CD14-positive monocyte (primary cell): Measurements from ENCODE around the gene HDGF. TPM values are rescaled to one million over a fixed set of nuclear protein-coding genes. Genes with fewer than 3 reads are reported as not detected.

Source experiments
- DNase-seq, 3 donors: peaks; one replicate each; pipeline ENCODE4 v3.0.0-alpha.2; 2011 to 2022
- H2AFZ ChIP-seq: 2 replicates; pipeline ENCODE4 v1.6.0; 2012; ENCODE audit warnings: mild to moderate bottlenecking, low read depth, low read length, inconsistent platforms; ENCODE audit not compliant: insufficient read depth, poor library complexity, severe bottlenecking
- H3K27ac ChIP-seq, 2 donors: 1 replicate in 1 of 2; 2 replicates in 1 of 2; pipeline ENCODE4 v1.5.1; 2012 to 2013; ENCODE audit warnings: low read length in 2 of 2, control low read depth in 1 of 2, inconsistent platforms in 1 of 2, low read depth in 1 of 2, mild to moderate bottlenecking in 1 of 2
- H3K27me3 ChIP-seq, 2 donors: one replicate each; pipeline versions ENCODE4 v1.6.0 to v1.6.1; 2011 to 2013; ENCODE audit warnings: low read length in 2 of 2; ENCODE audit not compliant: control insufficient read depth in 2 of 2, insufficient read depth in 2 of 2
- H3K36me3 ChIP-seq, 2 donors: replicated peaks in 1 of 2; 1 replicate in 1 of 2; 2 replicates in 1 of 2; pipeline versions ENCODE4 v1.5.1 to v1.6.1; 2012 to 2013; ENCODE audit warnings: low read length in 2 of 2, control low read depth in 1 of 2, inconsistent platforms in 1 of 2, mild to moderate bottlenecking in 1 of 2; ENCODE audit not compliant: insufficient read depth in 2 of 2, control insufficient read depth in 1 of 2
- H3K4me1 ChIP-seq, 2 donors: 1 replicate in 1 of 2; 2 replicates in 1 of 2; pipeline versions ENCODE4 v1.5.1 to v1.6.1; 2012 to 2013; ENCODE audit warnings: low read length in 2 of 2, control low read depth in 1 of 2, inconsistent platforms in 1 of 2, mild to moderate bottlenecking in 1 of 2, moderate library complexity in 1 of 2; ENCODE audit not compliant: insufficient read depth in 2 of 2, control insufficient read depth in 1 of 2
- H3K4me2 ChIP-seq: replicated peaks from 2 replicates; pipeline ENCODE3; 2012; ENCODE audit warnings: low read length, moderate library complexity, mild to moderate bottlenecking; ENCODE audit not compliant: poor library complexity, severe bottlenecking; ENCODE audit errors: extremely low read depth
- H3K4me3 ChIP-seq, 3 experiments: fragments of 200-600 bp in 1 of 3; sonication (generic) in 1 of 3; replicated peaks in 1 of 3; 1 replicate in 2 of 3; 2 replicates in 1 of 3; pipeline ENCODE4 v1.5.1; 2011 to 2013; ENCODE audit warnings: low read length in 3 of 3, mild to moderate bottlenecking in 3 of 3, control low read depth in 2 of 3, low read depth in 2 of 3, inconsistent platforms in 1 of 3, moderate library complexity in 1 of 3
- H3K79me2 ChIP-seq: 2 replicates; pipeline ENCODE4 v1.6.0; 2012; ENCODE audit warnings: mild to moderate bottlenecking, control low read depth, inconsistent platforms, low read length, moderate library complexity; ENCODE audit not compliant: insufficient read depth
- H3K9ac ChIP-seq: 2 replicates; pipeline ENCODE4 v1.6.0; 2017; ENCODE audit warnings: low read length, mild to moderate bottlenecking; ENCODE audit not compliant: insufficient read depth, poor library complexity, severe bottlenecking
- H3K9me3 ChIP-seq, 2 donors: replicated peaks in 1 of 2; 1 replicate in 1 of 2; 2 replicates in 1 of 2; pipeline versions ENCODE4 v1.5.1 to v1.6.1; 2012 to 2013; ENCODE audit warnings: low read length in 2 of 2, control low read depth in 1 of 2; ENCODE audit not compliant: control insufficient read depth in 1 of 2, insufficient read depth in 1 of 2
- H4K20me1 ChIP-seq: 2 replicates; pipeline ENCODE4 v1.6.0; 2012; ENCODE audit warnings: mild to moderate bottlenecking, low read length, control low read depth, moderate library complexity; ENCODE audit not compliant: insufficient read depth
- H3K27ac Mint-ChIP-seq, 7 donors: one replicate each; pipeline ENCODE4 v1.8.0; 2020; ENCODE audit warnings: mild to moderate bottlenecking in 7 of 7, mixed read lengths in 7 of 7, moderate library complexity in 6 of 7, inconsistent platforms in 2 of 7
- H3K27me3 Mint-ChIP-seq, 3 donors: one replicate each; pipeline ENCODE4 v1.8.0; 2021 to 2022; ENCODE audit warnings: low read depth in 3 of 3, mild to moderate bottlenecking in 3 of 3, mixed read lengths in 3 of 3, moderate library complexity in 3 of 3, inconsistent platforms in 1 of 3
- H3K36me3 Mint-ChIP-seq, 2 donors: one replicate each; pipeline ENCODE4 v1.8.0; 2020; ENCODE audit warnings: mixed read lengths in 2 of 2, inconsistent platforms in 1 of 2, mild to moderate bottlenecking in 1 of 2
- H3K4me1 Mint-ChIP-seq: one replicate; pipeline ENCODE4 v1.8.0; 2020; ENCODE audit warnings: mild to moderate bottlenecking, mixed read lengths
- H3K4me3 Mint-ChIP-seq, 2 donors: one replicate each; pipeline ENCODE4 v1.8.0; 2020; ENCODE audit warnings: mild to moderate bottlenecking in 2 of 2, mixed read lengths in 2 of 2, moderate library complexity in 1 of 2
- H3K9me3 Mint-ChIP-seq, 7 donors: one replicate each; pipeline ENCODE4 v1.8.0; 2020 to 2022; ENCODE audit warnings: mixed read lengths in 7 of 7, mild to moderate bottlenecking in 6 of 7, moderate library complexity in 6 of 7, inconsistent platforms in 2 of 7
- WGBS: methylation state at CpG from one replicate; pipeline ENCODE4 v1.1.5; 2013; ENCODE audit warnings: missing lambda C conversion rate; ENCODE audit not compliant: insufficient coverage; 5-methylcytosine and 5-hydroxymethylcytosine counted together
- intact Hi-C, 2 donors: fragments of 100-400 bp; cut with micrococcal nuclease; formaldehyde crosslinking; loops; one replicate each; pipeline versions ENCODE4 v1.15.0 to v1.15.1; 2023
- polyA plus RNA-seq, 3 donors: library from polyadenylated mRNA; depleted of rRNA in 1 of 3; unstranded in 2 of 3; stranded (reverse) in 1 of 3; fragments of 300-500 nt in 2 of 3; fragments of >200 nt in 1 of 3; fragmentation: Illumina TruSeq in 2 of 3; gene quantifications; 1 replicate in 2 of 3; 2 replicates in 1 of 3; pipeline ENCODE4 v1.2.3, GENCODE V29; 2012 to 2021
- TF ChIP-seq, protein P1 (sequence below): fragments of 200-600 bp; IDR thresholded peaks from one replicate; pipeline ENCODE4 v1.8.0; 2022; ENCODE audit warnings: antibody characterized with exemption, mild to moderate bottlenecking

Gene HDGF
- polyA plus RNA-seq, 3 donors = 23.9 to 92.4 (median 49.9) TPM

DNA sequence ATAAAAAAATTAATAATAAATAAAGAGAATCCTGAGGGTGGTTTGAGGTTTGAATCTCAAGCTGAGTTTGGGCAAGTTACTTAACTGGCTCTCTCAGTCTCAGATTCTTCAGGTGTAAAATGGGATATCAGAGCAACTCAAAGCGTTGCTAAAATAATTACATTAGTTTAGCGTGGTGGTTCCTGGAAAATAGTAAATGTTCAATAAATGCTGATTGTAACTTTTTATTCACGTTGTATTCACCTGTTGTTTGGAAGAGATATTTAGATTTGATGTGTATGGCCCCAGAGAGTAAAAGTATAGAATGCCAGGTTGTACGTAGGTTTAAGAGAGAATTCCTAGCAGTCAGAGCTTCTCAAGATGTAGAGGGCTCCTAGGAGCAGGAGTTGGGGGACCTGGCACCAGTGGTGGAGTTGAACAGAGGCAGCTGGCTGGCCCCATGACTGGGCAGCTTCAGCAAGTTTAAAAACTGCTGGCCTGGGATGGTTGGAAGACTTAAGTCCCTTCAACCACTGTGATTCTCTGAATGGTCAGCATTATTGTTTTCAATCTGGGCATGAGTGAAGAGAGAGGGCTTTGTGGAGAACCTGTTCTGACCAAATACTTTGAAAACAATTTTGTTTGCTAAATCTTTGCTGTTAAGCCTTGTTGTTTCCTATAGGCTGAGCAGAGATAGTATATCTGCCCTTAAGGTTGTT, 38.3 kb upstream of the HDGF start:
- peaks cover 14% of the 10 kb centered on the region for H4K20me1 ChIP-seq
- no peak for DNase-seq
- no peaks in the 10 kb centered on the region for H3K9me3 Mint-ChIP-seq
- no peak overlapping the region for H3K27ac ChIP-seq
- H3K36me3 Mint-ChIP-seq = peaks cover 74 to 93% of the 10 kb centered on the region in 2 donors
- TF ChIP-seq, protein P1, sequence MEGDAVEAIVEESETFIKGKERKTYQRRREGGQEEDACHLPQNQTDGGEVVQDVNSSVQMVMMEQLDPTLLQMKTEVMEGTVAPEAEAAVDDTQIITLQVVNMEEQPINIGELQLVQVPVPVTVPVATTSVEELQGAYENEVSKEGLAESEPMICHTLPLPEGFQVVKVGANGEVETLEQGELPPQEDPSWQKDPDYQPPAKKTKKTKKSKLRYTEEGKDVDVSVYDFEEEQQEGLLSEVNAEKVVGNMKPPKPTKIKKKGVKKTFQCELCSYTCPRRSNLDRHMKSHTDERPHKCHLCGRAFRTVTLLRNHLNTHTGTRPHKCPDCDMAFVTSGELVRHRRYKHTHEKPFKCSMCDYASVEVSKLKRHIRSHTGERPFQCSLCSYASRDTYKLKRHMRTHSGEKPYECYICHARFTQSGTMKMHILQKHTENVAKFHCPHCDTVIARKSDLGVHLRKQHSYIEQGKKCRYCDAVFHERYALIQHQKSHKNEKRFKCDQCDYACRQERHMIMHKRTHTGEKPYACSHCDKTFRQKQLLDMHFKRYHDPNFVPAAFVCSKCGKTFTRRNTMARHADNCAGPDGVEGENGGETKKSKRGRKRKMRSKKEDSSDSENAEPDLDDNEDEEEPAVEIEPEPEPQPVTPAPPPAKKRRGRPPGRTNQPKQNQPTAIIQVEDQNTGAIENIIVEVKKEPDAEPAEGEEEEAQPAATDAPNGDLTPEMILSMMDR = no peak
- H3K4me1 Mint-ChIP-seq = peaks cover 12% of the 10 kb centered on the region
- no peak overlapping the region for H3K4me3 ChIP-seq
- H3K4me1 ChIP-seq = peaks cover 3 to 4% of the 10 kb centered on the region in 2 donors
- H3K36me3 ChIP-seq = peaks cover 68 to 98% of the 10 kb centered on the region in 2 donors
- WGBS = 95% methylated on average over 4 of the region's 4 CpGs
- H3K4me3 Mint-ChIP-seq = no peak overlapping the region
- H3K9ac ChIP-seq = no peak overlapping the region
- H3K79me2 ChIP-seq = peaks cover 4% of the 10 kb centered on the region
- H3K27me3 Mint-ChIP-seq = no peaks in the 10 kb centered on the region
- intact Hi-C loops = loop anchor here in 1 of 2 donors (10.0 kb wide), 1 partner anchor 65 kb away; the partner anchor contains the start of gene INSRR
- H2AFZ ChIP-seq = no peak overlapping the region
- H3K27ac Mint-ChIP-seq = no peak overlapping the region
- H3K9me3 ChIP-seq = no peaks in the 10 kb centered on the region
- no peaks in the 10 kb centered on the region for H3K27me3 ChIP-seq
- H3K4me2 ChIP-seq = no peak overlapping the region

DNA sequence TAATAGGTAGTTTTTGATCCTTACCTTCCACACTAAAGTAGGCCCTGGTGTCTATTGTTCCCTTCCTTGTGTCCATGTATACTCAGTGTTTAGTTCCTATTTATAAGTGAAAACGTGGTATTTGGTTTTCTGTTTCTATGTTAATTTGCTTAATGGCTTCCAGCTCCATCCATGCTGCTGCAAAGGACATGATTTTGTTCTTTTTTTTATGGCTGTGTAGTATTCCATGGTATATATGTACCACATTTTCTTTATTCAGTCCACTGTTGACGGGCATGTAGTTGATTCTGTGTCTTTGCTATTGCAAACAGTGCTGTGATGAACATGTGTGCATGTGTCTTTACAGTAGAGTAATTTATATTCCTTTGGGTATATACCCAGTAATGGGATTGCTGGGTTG, 36.7 kb upstream of the HDGF start:
- H4K20me1 ChIP-seq = peaks cover 24% of the 10 kb centered on the region
- peaks cover 63 to 95% of the 10 kb centered on the region in 2 donors for H3K36me3 ChIP-seq
- H3K27ac Mint-ChIP-seq = no peak overlapping the region
- H3K4me1 Mint-ChIP-seq = peaks cover 12% of the 10 kb centered on the region
- no peaks in the 10 kb centered on the region for H3K9me3 Mint-ChIP-seq
- TF ChIP-seq, protein P1 = no peak
- peaks cover 10% of the 10 kb centered on the region for H3K79me2 ChIP-seq
- H3K4me3 ChIP-seq = no peak overlapping the region
- peaks cover 3 to 4% of the 10 kb centered on the region in 2 donors for H3K4me1 ChIP-seq
- H2AFZ ChIP-seq = no peak overlapping the region
- no peak for DNase-seq
- peaks cover 72 to 90% of the 10 kb centered on the region in 2 donors for H3K36me3 Mint-ChIP-seq
- intact Hi-C loops = no loop called here
- WGBS = no CpG with 5 or more reads among the region's 2 CpGs
- no peaks in the 10 kb centered on the region for H3K9me3 ChIP-seq
- no peak overlapping the region for H3K4me2 ChIP-seq
- no peaks in the 10 kb centered on the region for H3K27me3 Mint-ChIP-seq
- H3K27ac ChIP-seq = no peak overlapping the region
- no peaks in the 10 kb centered on the region for H3K27me3 ChIP-seq
- no peak overlapping the region for H3K4me3 Mint-ChIP-seq
- no peak overlapping the region for H3K9ac ChIP-seq
